Fibroblast of upper back skin (primary cell): ENCODE measurements around the gene CRIP1.
A peak's percentile ranks its signal among the peaks of the same experiment; 100 is the strongest.

Experiments
- DNase-seq: peaks from one replicate; pipeline ENCODE4 v3.0.0-alpha.2; 2013

CRIP1 gene

DNA sequence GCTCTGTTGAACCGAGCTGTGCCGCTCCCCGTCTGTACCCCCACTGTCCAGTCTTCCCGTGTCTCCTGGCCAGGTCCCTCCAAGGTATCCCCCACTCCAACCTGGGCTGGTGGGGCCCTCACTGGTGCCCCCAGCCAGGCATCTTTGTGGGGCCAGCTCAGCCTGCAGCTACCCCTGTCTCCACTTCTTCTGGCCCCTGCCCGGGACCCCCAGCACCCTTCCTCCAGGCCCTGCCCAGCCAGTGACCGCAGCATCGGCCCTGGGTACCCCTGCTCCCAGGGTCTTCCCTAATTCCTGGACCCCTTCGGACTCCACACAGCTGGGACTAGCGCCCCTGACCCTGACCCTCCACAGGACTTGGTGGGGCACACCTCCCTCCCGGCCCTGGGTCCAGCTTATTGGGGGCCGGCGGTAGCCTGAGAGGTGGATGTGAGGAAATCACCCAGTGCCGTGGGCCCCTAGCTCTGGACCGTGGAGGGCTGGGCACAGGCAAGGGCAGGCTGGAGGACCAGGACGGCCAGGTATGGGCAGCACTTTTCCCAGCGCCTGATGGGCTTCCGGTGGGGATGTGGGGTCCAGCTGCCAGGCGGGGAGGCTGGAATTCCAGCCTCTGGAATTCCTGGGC, 4.1 kb upstream of the CRIP1 start:
- no peak for DNase-seq

DNA sequence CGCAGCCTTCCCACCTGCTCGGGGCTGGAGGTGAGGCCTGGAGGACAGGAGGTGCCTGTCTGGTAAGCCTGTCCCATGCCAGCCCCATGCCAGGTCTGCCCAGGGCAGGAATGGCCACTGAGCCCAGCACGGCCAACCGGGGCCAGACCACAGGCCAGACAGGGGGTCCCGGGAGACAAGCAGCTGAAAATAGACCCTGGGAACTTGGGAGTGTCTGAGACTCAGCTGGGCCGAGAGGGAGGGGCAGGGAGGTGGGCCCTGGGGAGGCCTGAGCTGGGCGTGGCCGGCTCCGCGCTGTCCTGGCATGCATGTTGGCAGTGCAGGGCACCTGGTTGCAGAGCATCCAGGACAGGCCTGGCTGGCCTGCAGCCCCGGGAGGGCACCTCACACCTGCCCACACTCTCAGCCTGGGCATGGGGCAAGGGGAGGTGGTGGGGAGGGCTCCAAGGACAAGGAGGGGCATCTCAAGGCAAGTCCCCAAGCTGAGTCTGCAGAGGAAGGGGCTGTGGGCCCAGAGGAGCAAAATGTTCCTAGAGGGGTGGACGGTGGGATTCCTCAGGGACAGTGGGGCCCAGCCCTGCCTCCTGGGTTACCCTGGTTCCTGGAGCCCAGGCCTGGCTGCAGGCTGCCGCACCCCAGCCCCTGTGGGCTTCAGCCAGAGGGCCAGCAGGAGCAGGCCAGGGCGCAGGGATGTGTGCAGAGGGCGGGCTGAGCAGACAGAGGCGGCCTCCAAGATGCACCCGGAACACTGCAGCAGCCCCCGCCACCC, 3.2 kb upstream of the CRIP1 start:
- no peak for DNase-seq

DNA sequence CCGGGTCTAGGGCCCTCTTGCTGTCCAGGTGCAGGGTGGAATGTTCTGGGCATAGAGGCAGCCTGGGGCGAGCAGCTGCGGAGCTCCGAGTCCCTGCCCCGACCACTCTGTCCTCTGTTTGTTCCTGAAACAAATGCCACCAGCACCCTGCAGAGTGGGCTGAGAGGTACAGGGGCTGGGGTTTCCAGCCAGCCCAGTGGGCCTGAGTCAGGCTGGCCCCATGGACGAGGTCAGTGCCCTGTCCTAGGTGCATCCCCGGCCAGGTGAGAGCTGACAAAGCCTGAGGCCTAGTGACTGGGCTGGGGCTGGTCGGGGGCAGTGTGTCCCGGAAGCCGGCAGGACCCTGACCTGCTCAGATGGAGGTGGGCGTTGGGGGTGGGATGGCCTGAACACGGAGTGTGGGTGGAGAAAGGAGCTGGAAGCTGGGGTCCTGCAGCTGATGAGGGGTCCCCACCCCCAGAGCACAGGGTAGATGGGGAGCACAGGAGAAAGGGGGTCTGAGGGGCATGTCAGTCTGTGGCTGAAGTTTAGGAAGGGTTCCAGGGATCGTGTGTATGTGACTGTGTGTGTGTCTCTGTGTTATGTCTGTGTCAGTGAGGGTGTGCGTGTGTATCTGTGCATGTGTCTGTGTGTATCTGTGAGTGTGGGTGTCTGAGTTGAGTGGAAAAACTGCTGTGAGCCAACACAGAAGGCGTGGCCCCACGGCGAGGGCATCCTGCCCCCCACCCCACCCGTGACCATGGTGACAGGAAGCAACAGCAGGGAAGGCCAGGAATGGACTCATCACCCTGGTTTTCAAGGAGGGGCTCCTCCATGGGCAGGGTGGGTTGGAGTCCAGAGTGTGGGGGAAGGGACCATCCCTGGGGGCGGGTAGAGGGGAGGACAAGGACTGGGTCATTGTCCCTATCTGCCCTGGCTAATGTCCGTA, 2.4 kb upstream of the CRIP1 start:
- no peak for DNase-seq

DNA sequence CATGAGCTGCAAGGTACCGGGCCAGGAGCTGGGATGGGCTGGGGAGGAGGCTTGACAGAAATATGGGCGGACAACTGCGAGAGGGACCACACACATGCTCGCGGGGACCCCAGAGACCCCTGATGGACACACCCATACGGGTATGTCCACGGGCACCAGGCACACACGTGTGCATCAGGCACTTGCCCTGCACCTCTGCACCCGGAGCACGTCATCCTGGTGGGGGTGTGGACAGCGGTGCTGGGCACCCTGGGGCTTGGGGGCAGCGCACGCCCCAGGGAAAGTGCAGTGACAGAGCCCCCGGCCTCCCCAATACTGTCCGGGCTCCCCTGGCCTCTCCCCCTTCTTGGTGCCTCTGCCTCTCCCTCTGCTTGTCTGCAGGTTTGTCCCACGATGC, 1.7 kb upstream of the CRIP1 start:
- DNase-seq: no peak

DNA sequence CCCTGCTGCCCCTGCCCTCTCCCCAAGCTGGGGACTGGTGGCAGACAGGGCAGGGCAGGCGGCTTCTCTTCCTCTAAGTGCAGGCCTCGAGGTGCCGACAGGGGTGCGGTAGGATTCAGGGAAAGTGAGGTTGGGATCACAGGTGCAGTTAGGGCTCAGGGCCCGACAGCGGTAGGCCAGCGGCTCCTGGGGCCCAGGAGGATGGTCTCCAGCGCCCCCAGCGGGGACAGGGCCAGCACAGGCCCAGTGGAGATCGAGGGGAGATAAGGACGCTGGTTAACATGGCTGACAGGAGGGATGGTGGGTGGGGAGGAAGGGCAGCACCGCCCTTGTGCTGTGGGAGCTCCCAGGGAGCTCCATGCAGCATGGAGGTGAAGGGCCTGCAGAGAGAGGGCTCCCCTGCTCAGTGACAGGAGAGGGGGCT, 935 bp upstream of the CRIP1 start:
- no peak for DNase-seq

DNA sequence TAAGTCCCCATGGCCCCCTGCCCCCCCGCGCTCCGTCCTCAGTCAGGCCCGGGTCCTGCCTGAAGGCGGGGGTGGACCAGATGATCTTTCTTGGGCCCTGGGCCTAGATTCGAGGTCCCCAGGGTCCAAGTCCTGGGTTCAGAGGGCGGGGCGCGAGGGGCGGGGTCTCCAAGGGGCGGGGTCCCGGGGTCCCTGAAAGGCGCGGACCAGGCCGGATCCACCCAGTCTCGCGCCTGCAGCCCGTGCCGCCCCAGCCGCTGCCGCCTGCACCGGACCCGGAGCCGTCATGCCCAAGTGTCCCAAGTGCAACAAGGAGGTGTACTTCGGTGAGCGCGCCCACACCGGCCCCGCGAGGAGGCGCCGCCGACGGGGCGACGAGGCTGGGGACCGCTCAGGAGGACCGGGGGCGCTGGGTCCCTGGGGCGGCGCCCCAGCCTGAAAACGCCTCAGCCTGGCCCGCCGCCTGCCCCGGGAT, 325 bp downstream of the CRIP1 start:
- DNase-seq: no peak

DNA sequence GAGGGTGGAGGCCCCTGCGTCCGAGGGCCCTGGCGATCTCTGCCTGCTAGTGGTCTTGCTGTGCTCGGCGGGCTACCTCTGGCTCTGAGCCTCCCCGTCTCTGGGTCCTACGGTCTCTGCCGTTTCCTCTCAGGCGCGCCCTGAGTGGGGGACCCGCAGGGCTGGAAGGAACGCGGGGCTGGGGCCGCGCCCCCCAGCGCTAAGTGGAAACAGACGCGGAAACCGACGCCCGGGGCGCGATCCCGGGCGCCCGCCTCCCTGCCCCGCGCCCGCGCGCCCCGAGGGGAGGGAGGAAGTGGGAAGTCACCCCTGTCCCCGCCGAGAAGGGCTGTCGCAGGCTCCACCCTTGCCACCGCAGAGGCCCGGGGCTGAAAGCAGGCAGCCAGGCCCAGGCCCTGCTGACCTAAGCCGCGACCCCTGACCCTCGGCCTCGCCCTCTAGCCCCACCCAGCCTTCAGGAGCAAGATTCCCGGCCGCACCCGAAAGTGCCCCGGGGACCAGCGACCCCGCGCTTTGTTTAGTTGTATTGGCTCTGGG, 831 bp downstream of the CRIP1 start:
- DNase-seq: no peak

DNA sequence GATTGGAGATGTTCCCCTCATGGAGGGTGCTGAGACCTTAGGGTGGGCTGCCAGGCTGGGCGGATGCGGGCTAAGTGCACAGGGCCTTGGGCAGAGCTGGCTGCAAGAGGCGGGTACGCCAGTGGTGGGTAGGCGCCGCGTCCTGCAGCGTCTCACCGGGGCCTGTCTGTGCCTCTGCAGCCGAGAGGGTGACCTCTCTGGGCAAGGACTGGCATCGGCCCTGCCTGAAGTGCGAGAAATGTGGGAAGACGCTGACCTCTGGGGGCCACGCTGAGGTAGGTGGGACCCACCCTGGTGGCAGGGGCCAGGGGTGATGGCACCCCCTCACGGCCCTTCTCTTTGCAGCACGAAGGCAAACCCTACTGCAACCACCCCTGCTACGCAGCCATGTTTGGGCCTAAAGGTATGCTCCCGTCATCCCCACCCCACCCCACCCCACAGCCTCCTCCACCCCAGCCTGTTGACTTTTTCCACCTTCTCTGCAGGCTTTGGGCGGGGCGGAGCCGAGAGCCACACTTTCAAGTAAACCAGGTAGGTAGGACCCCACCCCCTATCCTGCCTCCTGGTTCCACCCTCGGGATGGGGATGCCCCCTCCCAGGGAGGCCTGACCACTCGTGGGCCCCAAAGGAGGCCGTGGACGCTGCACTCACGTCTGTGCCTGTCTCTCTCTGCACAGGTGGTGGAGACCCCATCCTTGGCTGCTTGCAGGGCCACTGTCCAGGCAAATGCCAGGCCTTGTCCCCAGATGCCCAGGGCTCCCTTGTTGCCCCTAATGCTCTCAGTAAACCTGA, 1.5 kb downstream of the CRIP1 start:
- DNase-seq: no peak

DNA sequence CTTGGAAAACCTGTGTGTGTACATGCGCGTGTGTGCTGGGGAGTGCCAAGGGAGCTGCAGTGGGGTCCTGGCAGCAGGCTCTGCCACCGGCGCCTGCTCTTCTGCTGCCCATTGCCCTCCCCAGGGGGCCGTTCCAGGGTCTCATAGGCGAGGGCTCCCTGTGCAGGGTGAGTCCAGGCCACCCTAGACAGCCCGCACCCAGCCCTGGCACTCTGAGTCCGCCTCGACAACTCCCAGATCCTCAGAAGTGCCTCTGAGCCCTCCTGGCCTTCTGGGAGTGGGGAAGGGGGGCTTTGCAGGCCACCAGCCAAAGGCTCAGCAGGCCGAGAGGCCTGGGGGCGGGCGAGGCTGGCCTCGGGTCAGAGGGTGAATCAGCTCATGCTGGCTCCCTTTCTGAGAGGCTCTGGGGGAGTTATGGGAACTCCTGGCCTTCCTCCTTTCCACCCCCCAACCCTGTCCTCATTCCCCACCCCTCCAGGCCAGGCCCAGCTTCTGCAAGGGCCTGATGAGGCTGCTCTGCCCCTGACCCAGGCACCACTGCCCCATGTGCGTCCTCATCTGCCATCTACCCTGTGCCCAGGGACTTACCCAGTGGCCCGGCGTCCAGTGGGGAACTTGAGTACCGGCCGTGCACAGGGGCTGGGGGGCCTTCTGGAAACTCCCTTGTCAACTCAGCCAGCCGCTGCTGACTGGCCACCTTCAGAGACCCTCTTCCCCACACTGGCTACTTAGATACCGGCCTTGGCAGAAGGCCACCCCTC, 2.3 kb downstream of the CRIP1 start:
- no peak for DNase-seq

DNA sequence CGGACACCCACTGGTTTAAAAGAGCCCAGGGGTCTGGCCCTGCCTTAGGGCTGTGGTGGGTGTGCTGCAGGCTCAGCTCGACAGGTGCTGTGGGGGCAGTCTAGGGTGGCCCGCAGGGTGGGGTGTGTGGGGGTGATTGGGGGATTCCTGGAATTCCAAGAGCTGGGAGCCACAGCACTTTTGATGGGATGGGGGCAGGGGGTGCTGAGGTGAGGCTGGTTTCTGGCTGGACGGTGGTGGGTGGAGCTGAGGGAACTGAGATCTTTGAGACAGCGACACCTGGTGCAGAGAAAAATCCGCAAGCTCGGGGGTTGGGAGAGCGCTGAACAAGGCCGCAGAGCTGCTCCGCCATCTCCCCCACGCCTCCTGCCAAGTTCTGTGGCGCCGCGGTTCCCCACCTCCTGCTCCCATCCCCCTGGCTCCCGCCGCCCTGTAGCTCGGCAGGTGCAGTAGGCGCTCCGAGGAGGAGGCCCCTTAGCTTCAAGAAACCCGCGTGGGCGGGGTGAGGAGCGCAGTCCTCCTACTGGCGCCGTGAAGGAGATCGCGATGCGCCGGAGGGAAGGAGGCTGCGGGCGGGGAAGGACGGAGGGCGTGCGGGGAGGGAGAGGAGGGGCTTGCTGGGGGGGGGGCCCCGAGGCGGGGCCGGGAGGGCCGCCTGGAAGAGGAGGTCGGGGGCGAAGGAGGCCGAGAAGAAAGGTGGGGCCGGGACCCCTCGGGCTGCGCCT, 3.0 kb downstream of the CRIP1 start:
- peak; percentile 77 for DNase-seq

DNA sequence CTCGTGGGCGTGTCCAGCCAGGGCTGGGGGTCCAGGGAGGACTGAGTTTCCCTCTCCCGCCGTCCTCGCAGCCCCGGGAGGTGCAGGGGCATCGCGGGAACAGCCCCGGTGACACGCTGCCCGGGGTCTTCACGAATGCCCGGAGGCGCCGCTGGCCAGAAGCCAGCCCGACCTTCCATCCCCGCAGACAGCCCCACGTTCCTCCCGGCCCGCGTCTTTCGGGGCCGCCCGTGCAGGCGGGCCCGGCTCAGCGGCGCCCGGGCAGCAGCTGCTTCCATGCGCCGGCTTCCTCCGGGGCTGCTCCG, 3.5 kb downstream of the CRIP1 start:
- DNase-seq: no peak

DNA sequence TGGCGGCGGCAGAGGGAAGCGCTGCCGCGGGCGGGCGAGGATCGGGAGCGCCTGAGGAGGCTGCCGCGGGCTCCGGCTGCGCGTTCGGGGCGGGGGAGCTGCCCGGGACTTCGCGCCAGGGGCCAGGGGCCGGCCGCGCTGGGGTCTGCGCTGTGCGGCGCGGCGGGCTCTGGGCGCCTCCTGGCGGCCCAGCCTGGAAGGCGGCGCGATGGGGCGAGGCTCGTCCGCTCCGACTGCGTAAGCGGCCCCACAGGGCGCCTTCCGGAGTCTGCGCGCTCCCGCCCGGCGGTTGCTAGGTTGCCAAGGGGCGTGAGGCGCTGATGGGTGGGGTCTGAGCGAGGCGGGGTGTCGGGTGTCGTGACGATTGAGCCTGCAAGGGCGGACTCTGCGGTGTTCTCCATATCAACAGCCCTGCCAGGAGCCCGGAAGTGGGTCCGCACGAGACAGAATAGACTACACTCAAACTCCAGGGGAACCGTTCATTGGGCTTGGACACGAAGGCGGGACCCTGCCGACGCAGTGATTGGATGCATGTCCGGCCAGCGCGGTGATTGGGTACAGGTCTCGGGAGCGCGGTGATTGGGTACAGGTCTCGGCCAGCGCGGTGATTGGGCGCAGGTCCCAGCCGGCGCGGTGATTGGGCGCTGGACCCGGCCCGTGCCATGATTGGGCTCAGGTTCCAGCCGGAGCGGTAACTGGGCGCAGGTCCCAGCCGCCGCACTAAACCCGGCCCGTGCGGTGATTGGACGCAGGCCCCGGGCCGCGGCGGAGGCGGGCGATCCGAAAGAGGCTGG, 4.1 kb downstream of the CRIP1 start, which contains the start of gene TEDC1:
TEDC1 (plus strand) TSS at position 675 of the 794 bp plus-strand sequence. CDS start 130 bp downstream, outside the sequence.
- peak; percentile 100 for DNase-seq

DNA sequence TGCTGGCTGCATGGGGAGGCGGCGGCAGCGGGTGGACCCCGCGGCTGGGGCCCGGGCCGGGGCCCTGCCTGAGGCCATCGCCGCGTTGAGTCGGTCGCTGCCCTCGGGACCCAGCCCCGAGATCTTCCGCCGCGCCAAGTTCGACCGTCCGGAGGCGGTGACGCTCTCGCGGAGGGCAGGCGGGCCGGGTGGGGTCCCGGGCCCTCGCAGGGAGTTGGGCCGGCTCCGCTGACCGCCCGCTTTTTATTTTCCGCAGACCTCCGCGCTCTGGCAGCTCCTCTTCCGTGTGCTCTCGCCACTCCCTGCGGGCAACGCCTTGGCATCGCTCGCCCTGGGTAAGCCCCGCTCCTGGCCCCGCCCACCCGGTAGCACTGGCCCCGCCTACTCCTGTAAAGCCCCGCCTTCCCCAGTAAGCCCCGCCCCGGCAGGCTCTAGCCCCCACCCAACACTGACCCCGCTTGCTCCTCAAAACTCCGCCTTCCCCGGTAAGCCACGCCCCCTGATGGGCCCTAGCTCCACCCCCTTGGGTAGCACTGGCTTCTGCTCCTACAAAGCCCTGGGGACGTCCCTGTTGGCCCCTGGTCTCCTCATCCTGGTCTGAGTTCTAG, 4.8 kb downstream of the CRIP1 start:
- peak; percentile 27 for DNase-seq

DNA sequence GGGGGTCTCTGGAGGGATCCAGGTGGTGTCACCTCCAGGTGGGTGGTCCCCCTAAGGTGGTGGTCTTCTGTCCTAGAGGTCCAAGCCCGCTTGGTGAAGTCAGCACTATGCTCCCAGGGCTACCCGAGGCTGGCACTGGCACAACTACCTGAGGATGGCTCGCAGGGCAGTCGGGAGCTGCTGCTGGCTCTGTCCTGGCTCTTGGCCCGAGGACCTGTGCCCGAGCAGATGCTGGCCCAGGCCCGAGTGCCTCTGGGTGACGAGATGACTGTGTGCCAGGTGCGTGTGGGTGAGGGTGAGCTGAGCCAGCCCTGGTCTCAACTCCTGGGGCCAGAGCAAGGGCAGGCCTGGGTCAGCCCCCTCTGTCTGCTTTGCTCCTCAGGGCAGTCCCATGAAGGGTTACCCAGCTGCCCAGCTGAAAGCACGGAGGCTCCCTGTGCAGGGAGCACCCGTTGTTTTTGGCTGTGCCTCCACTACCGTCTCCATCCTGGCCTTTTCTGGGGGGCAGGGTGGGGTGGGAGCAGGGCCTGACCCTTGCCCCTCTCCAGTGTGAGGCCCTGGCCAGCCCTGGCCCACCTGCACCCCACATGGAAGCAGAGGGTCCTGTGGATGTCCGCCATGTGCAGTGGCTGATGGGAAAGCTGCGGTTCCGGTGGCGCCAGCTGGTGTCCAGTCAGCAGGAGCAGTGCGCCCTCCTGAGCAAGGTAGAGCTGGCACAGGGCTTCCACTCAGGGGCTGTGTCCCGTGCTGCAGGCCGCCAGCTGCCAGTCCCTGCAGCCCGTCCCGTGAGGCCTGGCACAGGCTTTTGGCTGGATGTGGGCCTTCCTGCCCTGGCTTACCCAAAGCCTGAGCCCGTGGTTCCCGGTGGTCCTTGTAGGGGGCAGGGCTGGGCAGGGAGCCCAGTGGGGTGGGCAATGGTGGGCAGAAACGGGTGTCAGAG, 5.6 kb downstream of the CRIP1 start:
- DNase-seq: no peak

DNA sequence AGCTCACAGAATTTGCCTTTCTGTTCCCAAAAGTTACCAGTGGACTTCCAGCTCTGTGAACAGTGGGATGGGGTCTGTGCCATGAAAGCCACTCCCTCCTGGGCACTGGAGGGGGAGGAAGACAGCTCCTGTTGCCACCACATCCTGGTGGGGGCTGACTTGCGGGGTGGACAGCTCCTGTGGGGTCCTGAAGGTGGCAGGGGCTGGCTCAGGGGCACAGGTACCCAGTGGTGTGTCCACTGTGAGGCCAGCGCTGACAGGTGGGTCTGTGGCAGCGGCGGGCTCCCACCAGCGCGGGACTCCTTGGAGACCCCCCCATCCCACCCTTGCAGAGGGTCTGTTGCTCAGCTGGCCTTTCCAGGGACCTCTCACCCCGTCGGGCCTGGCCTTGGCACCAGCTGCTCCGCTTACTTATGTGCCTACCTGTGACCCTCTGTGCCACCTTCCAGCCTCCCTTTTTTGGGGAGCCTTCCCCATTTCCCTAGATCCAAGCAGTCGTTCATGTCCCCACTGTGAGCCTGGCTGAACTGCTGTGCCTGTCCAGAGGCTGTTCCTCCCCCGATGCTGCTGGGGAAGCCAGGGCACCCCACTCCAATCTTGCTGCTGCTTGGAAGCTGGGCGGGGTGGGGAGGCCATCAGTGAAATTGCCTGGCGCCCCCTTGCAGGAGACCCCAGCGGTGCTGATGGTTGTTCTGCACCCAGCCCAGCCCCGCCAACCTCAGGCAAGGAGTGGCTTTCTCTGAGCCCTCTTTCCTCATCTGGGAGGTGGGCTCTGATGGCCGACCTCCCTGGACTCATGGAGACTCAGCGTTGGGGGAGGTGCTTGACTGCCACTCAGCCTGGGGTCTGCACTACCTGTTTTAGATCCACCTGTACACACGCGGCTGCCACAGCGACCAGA, 6.5 kb downstream of the CRIP1 start:
- DNase-seq: no peak

DNA sequence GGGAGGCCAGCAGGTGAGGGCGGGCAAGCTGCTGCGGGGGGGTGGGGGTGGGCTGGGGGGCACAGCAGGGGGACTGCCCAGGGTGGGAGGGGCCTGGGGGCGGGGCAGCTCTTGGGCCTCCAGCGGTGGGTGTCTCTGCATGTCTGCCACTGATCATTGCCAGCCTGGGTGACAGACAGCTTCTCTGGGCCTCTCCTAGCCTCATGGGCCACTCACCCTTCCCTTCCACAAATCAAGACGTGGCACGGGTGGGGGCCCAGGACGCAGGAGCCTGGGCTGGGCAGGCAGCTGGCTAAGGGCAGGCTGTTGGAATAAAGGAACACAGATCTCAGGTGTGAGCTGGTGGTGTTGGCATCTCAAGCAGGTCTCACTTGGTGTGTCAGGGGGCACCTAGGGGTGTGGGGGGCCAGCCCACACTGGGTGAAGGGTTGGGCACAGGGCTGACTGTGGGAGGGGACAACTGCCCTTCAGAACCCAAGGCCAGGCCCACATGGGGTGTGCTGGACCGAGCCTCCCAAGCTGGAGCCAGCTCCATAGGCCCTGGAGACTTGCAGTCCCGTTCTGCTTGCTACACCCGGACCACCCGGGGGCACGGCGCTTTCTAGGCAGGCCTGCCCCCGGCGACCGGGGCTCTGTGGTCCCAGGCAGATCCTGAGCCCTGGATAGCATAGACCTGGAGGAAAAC, 7.4 kb downstream of the CRIP1 start:
- DNase-seq: no peak

DNA sequence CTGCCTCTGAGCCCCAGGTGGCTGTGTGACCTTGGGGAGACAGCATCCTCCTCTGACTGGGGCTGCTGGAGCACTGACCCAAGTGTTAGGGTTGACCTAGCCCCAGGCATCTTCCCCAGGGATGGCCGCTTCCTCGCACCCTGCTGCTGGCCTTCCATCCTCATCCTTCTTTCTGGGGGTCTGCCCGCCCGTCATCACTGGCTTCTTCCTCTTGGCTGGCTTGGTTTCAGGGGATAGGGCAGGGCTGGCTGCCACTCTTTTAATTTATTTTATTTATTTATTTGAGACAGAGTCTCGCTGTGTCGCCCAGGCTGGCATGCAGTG, 7.9 kb downstream of the CRIP1 start:
- no peak for DNase-seq
